ENCODE measurements around the gene EXOG.

EXOG gene

DNA sequence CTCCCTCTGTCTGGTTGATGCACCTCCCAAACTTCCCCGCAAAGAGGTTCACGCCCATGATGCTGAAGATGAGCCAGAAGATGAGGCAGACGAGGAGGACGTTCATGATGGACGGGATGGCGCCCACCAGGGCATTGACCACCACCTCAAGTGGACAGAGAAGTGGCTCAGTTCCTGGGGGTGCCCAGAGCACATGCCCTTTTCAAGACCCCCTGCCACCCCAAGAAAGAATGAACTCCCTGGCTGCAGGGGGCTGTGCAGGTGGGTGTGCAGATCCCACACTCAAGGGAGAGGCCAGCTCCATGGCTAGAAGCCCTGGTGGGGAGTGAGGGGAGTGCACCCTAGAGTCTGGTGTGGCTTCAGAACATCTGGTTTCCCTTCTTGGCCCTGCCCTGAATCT, 64.1 kb downstream of the EXOG start:
- no peak overlapping the region for H3K4me2 ChIP-seq (ENCODE audit: low read length)
- H3K4me3 ChIP-seq (ENCODE audit: low read depth, low read length, poor library complexity, severe bottlenecking), result no peak overlapping the region
- no peak overlapping the region for H2AFZ ChIP-seq (ENCODE audit: low read length)
- no peaks in the 10 kb centered on the region for H3K36me3 ChIP-seq (ENCODE audit: insufficient read depth, low read length)
- no peaks in the 10 kb centered on the region for H3F3A ChIP-seq (ENCODE audit: insufficient read depth, low read length)
- H3K9me3 ChIP-seq (ENCODE audit: low read length), result no peaks in the 10 kb centered on the region
- no peak overlapping the region for H3K9ac ChIP-seq (ENCODE audit: low read length)
- H3K4me1 ChIP-seq (ENCODE audit: insufficient read depth, low read length, severe bottlenecking), result no peaks in the 10 kb centered on the region
- no peak for TF ChIP-seq EZH2 (IDR thresholded peaks at IDR 0.05; ENCODE audit: borderline replicate concordance, low read length)
- H3K9me2 ChIP-seq (ENCODE audit: low read depth, low read length), result no peaks in the 10 kb centered on the region
- no peaks in the 10 kb centered on the region for H4K20me1 ChIP-seq (ENCODE audit: insufficient read depth, low read length)
- H3K27ac ChIP-seq (ENCODE audit: low read depth, low read length, poor library complexity, severe bottlenecking), result no peak overlapping the region
- H3K27me3 ChIP-seq (ENCODE audit: insufficient read depth, low read length), result no peaks in the 10 kb centered on the region
- H3K79me2 ChIP-seq (ENCODE audit: insufficient read depth, low read length), result no peaks in the 10 kb centered on the region

DNA sequence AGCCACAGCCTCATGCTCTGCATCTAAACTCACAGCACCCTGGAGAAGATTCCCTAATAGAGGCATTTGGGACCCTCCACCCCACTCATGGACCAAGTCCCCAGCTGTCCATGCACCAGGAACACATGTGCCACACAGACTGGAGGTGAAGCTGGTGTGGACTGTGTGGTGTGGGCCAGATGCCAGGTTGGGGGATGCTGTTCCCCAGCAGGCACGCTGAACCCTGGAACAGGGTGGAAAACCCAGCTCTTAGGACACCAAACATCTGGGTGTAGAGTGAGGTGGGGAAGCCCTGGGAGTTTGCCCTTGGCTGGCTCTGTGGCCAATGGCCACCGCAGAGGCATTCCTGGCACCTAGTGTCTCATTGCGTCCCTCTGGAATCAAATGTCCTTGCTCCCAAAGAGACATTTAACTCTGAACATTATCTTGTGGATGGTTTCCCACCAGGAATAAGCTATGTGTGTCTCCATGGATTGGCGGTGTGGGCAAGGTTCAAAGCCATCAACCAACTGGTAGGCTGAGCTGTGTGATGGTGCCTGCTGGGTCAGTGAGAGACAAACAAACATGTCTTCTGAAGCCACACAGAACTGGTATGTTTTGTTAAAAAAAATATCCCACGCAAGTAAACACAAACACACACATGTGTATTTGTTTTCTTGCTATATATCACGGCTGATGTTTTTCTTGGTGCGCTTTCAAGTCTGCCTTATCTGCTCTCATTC, 65.0 kb downstream of the EXOG start:
- no peak overlapping the region for H3K4me2 ChIP-seq (ENCODE audit: low read length)

DNA sequence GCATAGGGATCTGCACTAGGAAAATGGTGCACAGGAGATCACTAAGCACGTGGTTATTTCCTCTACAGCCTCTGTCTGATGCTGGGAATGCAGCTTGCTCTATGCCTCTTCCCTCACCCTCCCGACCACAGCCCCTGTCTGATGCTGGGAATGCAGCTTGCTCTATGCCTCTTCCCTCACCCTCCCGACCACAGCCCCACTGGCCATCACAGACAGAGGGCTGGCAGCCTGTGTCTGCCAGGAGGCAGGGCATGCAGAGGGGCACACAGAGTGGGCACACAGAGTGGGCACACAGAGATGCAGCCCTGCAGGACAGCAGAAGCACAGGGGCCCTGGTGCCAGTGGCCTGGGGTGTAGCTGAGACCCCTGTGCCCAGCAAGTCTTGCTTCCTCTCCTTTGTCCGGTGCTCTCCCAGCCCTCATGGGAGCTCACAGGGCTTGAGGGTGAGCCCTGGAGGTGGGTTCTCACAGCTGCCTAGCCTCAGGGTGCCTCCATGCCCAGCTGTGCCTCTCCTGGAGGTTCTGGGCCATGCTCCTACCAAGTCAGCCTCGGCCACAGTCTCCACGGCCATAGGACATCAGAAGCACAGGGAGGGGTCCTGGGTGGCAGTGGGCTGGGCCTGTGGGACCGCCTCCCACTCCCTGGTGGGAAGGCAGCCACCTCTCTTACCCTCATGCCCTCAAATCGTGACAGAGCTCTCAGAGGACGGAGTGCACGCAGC, 65.8 kb downstream of the EXOG start:
- H2AFZ ChIP-seq (ENCODE audit: low read length), result no peak overlapping the region
- H3K9me2 ChIP-seq (ENCODE audit: low read depth, low read length), result no peaks in the 10 kb centered on the region
- H3F3A ChIP-seq (ENCODE audit: insufficient read depth, low read length), result no peaks in the 10 kb centered on the region
- H3K4me2 ChIP-seq (ENCODE audit: low read length), result no peak overlapping the region
- no peaks in the 10 kb centered on the region for H3K27me3 ChIP-seq (ENCODE audit: insufficient read depth, low read length)
- H3K9me3 ChIP-seq (ENCODE audit: low read length), result no peaks in the 10 kb centered on the region
- H3K4me1 ChIP-seq (ENCODE audit: insufficient read depth, low read length, severe bottlenecking), result no peaks in the 10 kb centered on the region
- H3K4me3 ChIP-seq (ENCODE audit: low read depth, low read length, poor library complexity, severe bottlenecking), result no peak overlapping the region
- no peaks in the 10 kb centered on the region for H3K36me3 ChIP-seq (ENCODE audit: insufficient read depth, low read length)
- H3K27ac ChIP-seq (ENCODE audit: low read depth, low read length, poor library complexity, severe bottlenecking), result no peak overlapping the region
- H4K20me1 ChIP-seq (ENCODE audit: insufficient read depth, low read length), result no peaks in the 10 kb centered on the region
- no peak overlapping the region for H3K9ac ChIP-seq (ENCODE audit: low read length)
- TF ChIP-seq, protein P1, sequence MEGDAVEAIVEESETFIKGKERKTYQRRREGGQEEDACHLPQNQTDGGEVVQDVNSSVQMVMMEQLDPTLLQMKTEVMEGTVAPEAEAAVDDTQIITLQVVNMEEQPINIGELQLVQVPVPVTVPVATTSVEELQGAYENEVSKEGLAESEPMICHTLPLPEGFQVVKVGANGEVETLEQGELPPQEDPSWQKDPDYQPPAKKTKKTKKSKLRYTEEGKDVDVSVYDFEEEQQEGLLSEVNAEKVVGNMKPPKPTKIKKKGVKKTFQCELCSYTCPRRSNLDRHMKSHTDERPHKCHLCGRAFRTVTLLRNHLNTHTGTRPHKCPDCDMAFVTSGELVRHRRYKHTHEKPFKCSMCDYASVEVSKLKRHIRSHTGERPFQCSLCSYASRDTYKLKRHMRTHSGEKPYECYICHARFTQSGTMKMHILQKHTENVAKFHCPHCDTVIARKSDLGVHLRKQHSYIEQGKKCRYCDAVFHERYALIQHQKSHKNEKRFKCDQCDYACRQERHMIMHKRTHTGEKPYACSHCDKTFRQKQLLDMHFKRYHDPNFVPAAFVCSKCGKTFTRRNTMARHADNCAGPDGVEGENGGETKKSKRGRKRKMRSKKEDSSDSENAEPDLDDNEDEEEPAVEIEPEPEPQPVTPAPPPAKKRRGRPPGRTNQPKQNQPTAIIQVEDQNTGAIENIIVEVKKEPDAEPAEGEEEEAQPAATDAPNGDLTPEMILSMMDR (IDR thresholded peaks at IDR 0.05; ENCODE audit: low read length), result no peak
- TF ChIP-seq EZH2 (IDR thresholded peaks at IDR 0.05; ENCODE audit: borderline replicate concordance, low read length), result no peak
- no peaks in the 10 kb centered on the region for H3K79me2 ChIP-seq (ENCODE audit: insufficient read depth, low read length)

More for the DNA sequence above, 65.0 kb downstream of the EXOG start:
- Histone ChIP-seq H3K36me3 (ENCODE audit: insufficient read depth, low read length) (no peaks in the 10 kb centered on the region), H3K79me2 (ENCODE audit: insufficient read depth, low read length) (no peaks in the 10 kb centered on the region), H3K9me2 (ENCODE audit: low read depth, low read length) (no peaks in the 10 kb centered on the region), H3K4me1 (ENCODE audit: insufficient read depth, low read length, severe bottlenecking) (no peaks in the 10 kb centered on the region), H2AFZ (ENCODE audit: low read length) (no peak overlapping the region), H4K20me1 (ENCODE audit: insufficient read depth, low read length) (no peaks in the 10 kb centered on the region), H3K27ac (ENCODE audit: low read depth, low read length, poor library complexity, severe bottlenecking) (no peak overlapping the region), H3K27me3 (ENCODE audit: insufficient read depth, low read length) (no peaks in the 10 kb centered on the region), H3K4me3 (ENCODE audit: low read depth, low read length, poor library complexity, severe bottlenecking) (no peak overlapping the region), H3K9ac (ENCODE audit: low read length) (no peak overlapping the region), H3F3A (ENCODE audit: insufficient read depth, low read length) (no peaks in the 10 kb centered on the region), H3K9me3 (ENCODE audit: low read length) (no peaks in the 10 kb centered on the region)
- TF ChIP-seq, protein P1 (IDR thresholded peaks at IDR 0.05; ENCODE audit: low read length), result no peak
- no peak for TF ChIP-seq EZH2 (IDR thresholded peaks at IDR 0.05; ENCODE audit: borderline replicate concordance, low read length)

Data from OCI-LY1 (cell line).